WTC11 (cell line): ENCODE measurements around the gene PROX2. TPM values are rescaled to one million over a fixed set of nuclear protein-coding genes. Genes with fewer than 3 reads are reported as not detected.

Experiments used
- ATAC-seq: fragments of 200-7000 bp; cut with Tn5 transposase; 2 replicates; pipeline ENCODE4 v1.10.0; 2021; ENCODE audit warnings: mild to moderate bottlenecking, moderate library complexity
- CTCF ChIA-PET: fragments of 300-600 bp; sonication (Branson Sonifier 250); formaldehyde crosslinking; loops from one replicate; lab custom pipeline; 2021; ENCODE audit warnings: antibody characterized with exemption; lab: Charles Lee
- POLR2A ChIA-PET: fragments of 350-600 bp; sonication (Branson Sonifier 250); formaldehyde crosslinking; loops from one replicate; lab custom pipeline; 2021; ENCODE audit warnings: antibody characterized with exemption; lab: Charles Lee
- DNase-seq: peaks from one replicate; pipeline ENCODE4 v3.0.0; 2021; ENCODE audit warnings: low spot score
- H3K27ac Mint-ChIP-seq: 2 replicates; pipeline ENCODE4 v1.8.0; 2021; ENCODE audit warnings: mixed read lengths
- H3K27me3 Mint-ChIP-seq: 2 replicates; pipeline ENCODE4 v1.8.0; 2021; ENCODE audit warnings: low read depth, mild to moderate bottlenecking, moderate library complexity, mixed read lengths
- H3K36me3 Mint-ChIP-seq: 2 replicates; pipeline ENCODE4 v1.8.0; 2021; ENCODE audit warnings: mixed read lengths
- H3K4me1 Mint-ChIP-seq: 2 replicates; pipeline ENCODE4 v1.8.0; 2022; ENCODE audit warnings: mixed read lengths
- H3K4me3 Mint-ChIP-seq: 2 replicates; pipeline ENCODE4 v1.8.0; 2021; ENCODE audit warnings: mild to moderate bottlenecking, moderate library complexity, mixed read lengths
- H3K9me3 Mint-ChIP-seq: 2 replicates; pipeline ENCODE4 v1.8.0; 2021; ENCODE audit warnings: mixed read lengths
- AR ChIP-seq: fragments of 250-450 bp; sonication (Bioruptor Pico); IDR thresholded peaks from 2 replicates; pipeline ENCODE4 v1.9.0; 2021; ENCODE audit warnings: mild to moderate bottlenecking
- ATF1 ChIP-seq: sonication (generic); formaldehyde crosslinking; IDR thresholded peaks from 2 replicates; pipeline ENCODE4 v1.8.1; 2023; ENCODE audit warnings: mild to moderate bottlenecking, moderate library complexity, missing genetic modification reagents
- E2F4 ChIP-seq: sonication (generic); formaldehyde crosslinking; IDR thresholded peaks from 2 replicates; pipeline ENCODE4 v1.8.1; 2022; ENCODE audit warnings: low read depth, mild to moderate bottlenecking, moderate library complexity, missing genetic modification reagents, borderline replicate concordance
- ETV6 ChIP-seq: sonication (generic); formaldehyde crosslinking; IDR thresholded peaks from 2 replicates; pipeline ENCODE4 v1.8.1; 2022; ENCODE audit warnings: mild to moderate bottlenecking, missing genetic modification reagents
- FOXK1 ChIP-seq: sonication (generic); formaldehyde crosslinking; IDR thresholded peaks from 2 replicates; pipeline ENCODE4 v1.8.0; 2022; ENCODE audit warnings: mild to moderate bottlenecking, moderate library complexity, missing genetic modification reagents
- GTF2I ChIP-seq: fragments of 250-450 bp; sonication (Bioruptor Pico); conservative IDR thresholded peaks from 2 replicates; pipeline ENCODE4 v1.4.0; 2021; ENCODE audit warnings: mild to moderate bottlenecking
- HMGXB4 ChIP-seq: sonication (generic); formaldehyde crosslinking; IDR thresholded peaks from 2 replicates; pipeline ENCODE4 v1.8.1; 2023; ENCODE audit warnings: mild to moderate bottlenecking, moderate library complexity, missing genetic modification reagents
- MYBL2 ChIP-seq: sonication (generic); formaldehyde crosslinking; IDR thresholded peaks from 2 replicates; pipeline ENCODE4 v1.8.1; 2023; ENCODE audit warnings: mild to moderate bottlenecking, moderate library complexity, missing genetic modification reagents
- OVOL2 ChIP-seq: fragments of 250-450 bp; sonication (Bioruptor Pico); IDR thresholded peaks from 2 replicates; pipeline ENCODE4 v1.9.0; 2021; ENCODE audit warnings: mild to moderate bottlenecking, borderline replicate concordance
- PRRX2 ChIP-seq: fragments of 250-450 bp; sonication (Bioruptor Pico); IDR thresholded peaks from 2 replicates; pipeline ENCODE4 v1.8.0; 2021; ENCODE audit warnings: mild to moderate bottlenecking
- SP1 ChIP-seq: sonication (generic); formaldehyde crosslinking; conservative IDR thresholded peaks from 2 replicates; pipeline ENCODE4 v1.8.1; 2022; ENCODE audit warnings: missing genetic modification reagents
- ZNF121 ChIP-seq: sonication (generic); formaldehyde crosslinking; IDR thresholded peaks from 2 replicates; pipeline ENCODE4 v1.8.0; 2023; ENCODE audit warnings: missing genetic modification reagents
- ZNF232 ChIP-seq: sonication (generic); formaldehyde crosslinking; IDR thresholded peaks from 2 replicates; pipeline ENCODE4 v1.8.0; 2022; ENCODE audit warnings: mild to moderate bottlenecking, missing genetic modification reagents
- ZNF396 ChIP-seq: fragments of 250-450 bp; sonication (Bioruptor Pico); IDR thresholded peaks from 2 replicates; pipeline ENCODE4 v1.8.0; 2021; ENCODE audit warnings: mild to moderate bottlenecking, moderate library complexity, borderline replicate concordance
- ZNF532 ChIP-seq: fragments of 250-450 bp; sonication (Bioruptor Pico); IDR thresholded peaks from 2 replicates; pipeline ENCODE4 v1.9.0; 2021; ENCODE audit warnings: mild to moderate bottlenecking, borderline replicate concordance
- total RNA-seq: library from RNA; stranded (reverse); gene quantifications from 3 replicates; pipeline ENCODE4 v1.2.3, GENCODE V29; 2021

Gene PROX2
- total RNA-seq, 1 experiment from 2014 or later: 0.04 TPM

- no peaks in the 10 kb centered on the region for H3K9me3 Mint-ChIP-seq
- H3K27ac Mint-ChIP-seq: no peak overlapping the region
- TF ChIP-seq ETV6 (CRISPR knock-in tag) (no peak), OVOL2 (CRISPR knock-in tag) (no peak), GTF2I (CRISPR knock-in tag) (peak; percentile 54; the same call in 1 of the 2 replicates), E2F4 (no peak)
- TF ChIP-seq, all 79 proteins: peak for 1
- Mint-ChIP-seq H3K4me1 (peaks cover 8% of the 10 kb centered on the region), H3K27me3 (peaks cover 3% of the 10 kb centered on the region; the same call in 1 of the 2 replicates), H3K4me3 (peak overlapping the region; percentile 87), H3K36me3 (no peaks in the 10 kb centered on the region)
- ATAC-seq (no peak), DNase-seq (no peak)
- ChIA-PET CTCF (interaction anchor here (0.7 to 4.8 kb wide), 13 partner anchors 13 to 1387 kb away, joined by 3 to 62 read pairs (median 8); partner anchors contain the start of genes EIF2B2 and PGF), POLR2A (interaction anchor here (0.6 to 1.5 kb wide), 6 partner anchors 13 to 916 kb away, joined by 3 to 6 read pairs (median 3); partner anchors contain the start of genes PGF and ZC2HC1C)
These were observed 46.2 kb upstream of the PROX2 start for GRCh38 chr14:74921987-74922751.

- TF ChIP-seq ZNF532 (CRISPR knock-in tag) (no peak), ZNF396 (CRISPR knock-in tag) (no peak), ZNF121 (no peak), ZNF232 (CRISPR knock-in tag) (no peak), PRRX2 (CRISPR knock-in tag) (no peak), HMGXB4 (no peak)
- Mint-ChIP-seq H3K4me1 (peaks cover 9% of the 10 kb centered on the region), H3K9me3 (no peaks in the 10 kb centered on the region), H3K36me3 (no peaks in the 10 kb centered on the region), H3K27ac (no peak overlapping the region), H3K4me3 (no peak overlapping the region), H3K27me3 (peaks cover 3% of the 10 kb centered on the region; the same call in 1 of the 2 replicates)
- DNase-seq (no peak), ATAC-seq (no peak)
- ChIA-PET POLR2A (no interaction called here), CTCF (interaction anchor here (0.8 to 4.8 kb wide), 4 partner anchors 15 to 60 kb away, joined by 3 to 62 read pairs (median 32); no protein-coding TSS in a partner anchor)
These were observed 45.2 kb upstream of the PROX2 start for GRCh38 chr14:74921053-74921620.

- ATAC-seq (no peak), DNase-seq (no peak)
- ChIA-PET CTCF (interaction anchor here (0.8 to 4.8 kb wide), 3 partner anchors 14 to 26 kb away, joined by 3 to 62 read pairs (median 60); no protein-coding TSS in a partner anchor), POLR2A (no interaction called here)
- Mint-ChIP-seq H3K36me3 (no peaks in the 10 kb centered on the region), H3K4me3 (no peak overlapping the region), H3K4me1 (peaks cover 9% of the 10 kb centered on the region), H3K9me3 (no peaks in the 10 kb centered on the region), H3K27me3 (0 out of 2 replicates have a peak, but pooled peaks cover 3% of the 10 kb centered on the region), H3K27ac (no peak overlapping the region)
- TF ChIP-seq AR (CRISPR knock-in tag) (no peak), FOXK1 (CRISPR knock-in tag) (no peak), ATF1 (no peak), MYBL2 (CRISPR knock-in tag) (no peak), SP1 (CRISPR knock-in tag) (no peak)
These were observed 44.3 kb upstream of the PROX2 start for GRCh38 chr14:74920281-74920680.
